Smooth muscle cell (in vitro differentiated cells): Measurements from ENCODE around the gene TAL1. TPM values are rescaled to one million over a fixed set of nuclear protein-coding genes. Genes with fewer than 3 reads are reported as not detected.

ENCODE experiments used
- DNase-seq: peaks from one replicate; lab custom pipeline; 2025; ENCODE audit not compliant: unreplicated experiment; lab: John Stamatoyannopoulos, UW
- H2AFZ ChIP-seq: fragments of 200-600 bp; sonication (generic); 2 replicates; pipeline ENCODE4 v1.6.0; 2016; ENCODE audit warnings: antibody characterized with exemption, low read depth, mild to moderate bottlenecking
- H3F3A ChIP-seq: fragments of 200-600 bp; sonication (generic); 2 replicates; pipeline ENCODE4 v1.6.0; 2017; ENCODE audit warnings: antibody characterized with exemption, low read depth
- H3K27ac ChIP-seq: fragments of 200-600 bp; sonication (generic); 2 replicates; pipeline ENCODE4 v1.5.1; 2016; ENCODE audit warnings: low read depth, mild to moderate bottlenecking
- H3K27me3 ChIP-seq: fragments of 200-600 bp; sonication (generic); 2 replicates; pipeline ENCODE4 v1.6.1; 2016; ENCODE audit warnings: low read depth, mild to moderate bottlenecking
- H3K36me3 ChIP-seq: fragments of 200-600 bp; sonication (generic); 2 replicates; pipeline ENCODE4 v1.5.1; 2016; ENCODE audit warnings: low read depth
- H3K4me1 ChIP-seq: fragments of 200-600 bp; sonication (generic); 2 replicates; pipeline ENCODE4 v1.5.1; 2016; ENCODE audit warnings: low read depth
- H3K4me2 ChIP-seq: fragments of 200-600 bp; sonication (generic); 2 replicates; pipeline ENCODE4 v1.6.0; 2016; ENCODE audit warnings: mild to moderate bottlenecking
- H3K4me3 ChIP-seq: fragments of 200-600 bp; sonication (generic); 2 replicates; pipeline ENCODE4 v1.5.1; 2016; ENCODE audit warnings: mild to moderate bottlenecking
- H3K79me2 ChIP-seq: fragments of 200-600 bp; sonication (generic); 2 replicates; pipeline ENCODE4 v1.6.0; 2016; ENCODE audit warnings: low read depth, mild to moderate bottlenecking
- H3K9ac ChIP-seq: fragments of 200-600 bp; sonication (generic); 2 replicates; pipeline ENCODE4 v1.6.0; 2016; ENCODE audit warnings: low read depth
- H3K9me3 ChIP-seq: fragments of 200-600 bp; sonication (generic); replicated peaks from 2 replicates; pipeline ENCODE4 v1.5.1; 2016; ENCODE audit warnings: low read depth
- H4K20me1 ChIP-seq: fragments of 200-600 bp; sonication (generic); 2 replicates; pipeline ENCODE4 v1.6.0; 2016; ENCODE audit warnings: low read depth
- WGBS: methylation state at CpG from one replicate; pipeline ENCODE4 v1.1.7; 2016; ENCODE audit warnings: low lambda C conversion rate; 5-methylcytosine and 5-hydroxymethylcytosine counted together
- polyA plus RNA-seq: library from polyadenylated mRNA; unstranded; fragments of >200 nt; fragmentation: Nextera tagmentation; extraction: Ambion mirVana; gene quantifications from 2 replicates; pipeline ENCODE4 v1.2.1, GENCODE V29; 2016
- total RNA-seq: library from RNA; depleted of rRNA; stranded (reverse); fragments of >200 nt; gene quantifications from 2 replicates; pipeline ENCODE4 v1.2.3, GENCODE V29; 2014
- TF ChIP-seq, protein P1 (sequence below): fragments of 200-600 bp; sonication (generic); IDR thresholded peaks from 2 replicates; pipeline ENCODE4 v1.5.1; 2017; ENCODE audit warnings: borderline replicate concordance, mild to moderate bottlenecking, antibody characterized with exemption; ENCODE audit not compliant: insufficient read depth, poor library complexity, severe bottlenecking

Gene TAL1
- total and polyA plus RNA-seq, 2 experiments from 2014 or later = not detected

DNA sequence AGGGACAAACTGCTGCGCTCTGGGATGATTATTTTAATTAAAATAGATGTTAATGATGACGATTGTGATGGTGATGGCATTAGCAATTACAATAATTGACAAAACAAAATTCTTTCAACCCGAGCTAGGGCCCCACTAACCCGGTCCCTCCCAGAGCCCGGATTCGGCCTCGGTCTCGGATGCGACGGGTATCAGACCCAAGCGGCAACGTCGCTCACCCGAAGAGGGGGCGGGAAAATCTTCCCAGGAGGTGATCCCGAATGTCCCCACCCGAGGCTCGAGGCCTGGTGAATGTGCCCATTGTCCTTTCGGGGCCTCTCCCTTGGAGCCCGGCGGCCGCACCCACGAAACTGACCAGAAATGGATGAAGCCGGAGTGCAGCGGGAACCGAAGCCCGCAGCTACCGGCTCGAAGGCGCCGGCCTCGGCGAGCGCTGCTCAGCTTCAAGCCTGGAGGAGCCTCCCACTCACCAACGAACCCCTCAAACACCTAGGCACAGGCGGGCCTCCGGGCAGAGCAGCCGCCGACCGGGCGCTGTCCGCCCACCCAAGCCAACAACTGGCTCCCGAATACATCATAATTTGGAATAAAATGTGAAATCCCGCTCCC is 1.2 kb downstream of the TAL1 start:
- Histone ChIP-seq H3K4me2 (peak overlapping the region; percentile 88), H3K4me1 (peaks cover 15% of the 10 kb centered on the region), H3K4me3 (no peak overlapping the region), H3K79me2 (no peaks in the 10 kb centered on the region), H4K20me1 (peaks cover 4% of the 10 kb centered on the region), H2AFZ (no peak overlapping the region), H3K27ac (no peak overlapping the region), H3K36me3 (no peaks in the 10 kb centered on the region), H3K9me3 (no peaks in the 10 kb centered on the region), H3F3A (no peaks in the 10 kb centered on the region), H3K27me3 (peaks cover 100% of the 10 kb centered on the region), H3K9ac (no peak overlapping the region)
- 3% methylated on average over 43 of the region's 44 CpGs for WGBS
- TF ChIP-seq, protein P1, sequence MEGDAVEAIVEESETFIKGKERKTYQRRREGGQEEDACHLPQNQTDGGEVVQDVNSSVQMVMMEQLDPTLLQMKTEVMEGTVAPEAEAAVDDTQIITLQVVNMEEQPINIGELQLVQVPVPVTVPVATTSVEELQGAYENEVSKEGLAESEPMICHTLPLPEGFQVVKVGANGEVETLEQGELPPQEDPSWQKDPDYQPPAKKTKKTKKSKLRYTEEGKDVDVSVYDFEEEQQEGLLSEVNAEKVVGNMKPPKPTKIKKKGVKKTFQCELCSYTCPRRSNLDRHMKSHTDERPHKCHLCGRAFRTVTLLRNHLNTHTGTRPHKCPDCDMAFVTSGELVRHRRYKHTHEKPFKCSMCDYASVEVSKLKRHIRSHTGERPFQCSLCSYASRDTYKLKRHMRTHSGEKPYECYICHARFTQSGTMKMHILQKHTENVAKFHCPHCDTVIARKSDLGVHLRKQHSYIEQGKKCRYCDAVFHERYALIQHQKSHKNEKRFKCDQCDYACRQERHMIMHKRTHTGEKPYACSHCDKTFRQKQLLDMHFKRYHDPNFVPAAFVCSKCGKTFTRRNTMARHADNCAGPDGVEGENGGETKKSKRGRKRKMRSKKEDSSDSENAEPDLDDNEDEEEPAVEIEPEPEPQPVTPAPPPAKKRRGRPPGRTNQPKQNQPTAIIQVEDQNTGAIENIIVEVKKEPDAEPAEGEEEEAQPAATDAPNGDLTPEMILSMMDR = no peak
- DNase-seq = no peak

DNA sequence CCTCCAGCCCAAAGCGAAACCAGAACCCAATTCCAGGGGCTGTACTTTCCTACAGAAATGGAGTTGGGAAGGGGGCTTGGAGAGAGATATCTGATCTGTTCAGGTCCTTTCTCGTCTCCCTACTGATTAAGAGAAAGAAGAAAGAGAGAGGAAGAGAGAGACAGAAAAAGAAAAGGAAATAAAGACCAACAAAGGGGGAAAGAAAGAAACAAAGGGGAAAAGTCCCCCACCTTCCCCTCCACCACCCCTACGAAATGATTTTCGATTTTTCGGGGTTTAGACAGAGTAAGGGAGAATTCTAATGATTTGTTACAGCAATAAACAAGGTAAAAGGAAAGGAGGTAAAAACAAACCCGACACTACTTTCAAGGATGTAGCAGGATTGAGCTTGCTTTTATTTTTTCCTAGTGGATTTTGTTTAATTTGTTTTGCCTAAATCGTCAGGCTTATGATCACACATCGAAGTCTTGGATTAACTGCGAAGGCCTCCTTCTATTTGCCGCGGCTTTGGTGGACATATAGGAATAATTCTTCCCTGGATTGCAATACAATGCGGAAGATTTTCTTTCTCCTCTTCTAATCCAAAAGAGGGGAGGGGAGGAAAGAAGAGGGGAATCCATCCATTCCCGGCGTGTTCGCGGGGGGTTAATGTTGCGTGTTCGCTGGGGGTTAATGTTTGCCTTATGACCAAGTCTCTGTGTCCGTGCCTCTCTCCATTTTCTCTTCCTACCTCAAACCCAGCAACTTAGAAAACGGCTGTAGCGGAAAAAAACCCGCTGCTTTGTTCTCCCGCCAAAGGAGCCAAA is 1.9 kb downstream of the TAL1 start:
- 6% methylated on average over 23 of the region's 23 CpGs for WGBS
- Histone ChIP-seq H3K4me2 (no peak overlapping the region), H3K36me3 (no peaks in the 10 kb centered on the region), H3K79me2 (no peaks in the 10 kb centered on the region), H3K4me3 (no peak overlapping the region), H4K20me1 (peaks cover 4% of the 10 kb centered on the region), H3K4me1 (peaks cover 18% of the 10 kb centered on the region), H3K9ac (no peak overlapping the region), H2AFZ (no peak overlapping the region), H3K27ac (no peak overlapping the region), H3F3A (no peaks in the 10 kb centered on the region), H3K9me3 (no peaks in the 10 kb centered on the region), H3K27me3 (peaks cover 100% of the 10 kb centered on the region)
- TF ChIP-seq, protein P1 = no peak
- DNase-seq = no peak

DNA sequence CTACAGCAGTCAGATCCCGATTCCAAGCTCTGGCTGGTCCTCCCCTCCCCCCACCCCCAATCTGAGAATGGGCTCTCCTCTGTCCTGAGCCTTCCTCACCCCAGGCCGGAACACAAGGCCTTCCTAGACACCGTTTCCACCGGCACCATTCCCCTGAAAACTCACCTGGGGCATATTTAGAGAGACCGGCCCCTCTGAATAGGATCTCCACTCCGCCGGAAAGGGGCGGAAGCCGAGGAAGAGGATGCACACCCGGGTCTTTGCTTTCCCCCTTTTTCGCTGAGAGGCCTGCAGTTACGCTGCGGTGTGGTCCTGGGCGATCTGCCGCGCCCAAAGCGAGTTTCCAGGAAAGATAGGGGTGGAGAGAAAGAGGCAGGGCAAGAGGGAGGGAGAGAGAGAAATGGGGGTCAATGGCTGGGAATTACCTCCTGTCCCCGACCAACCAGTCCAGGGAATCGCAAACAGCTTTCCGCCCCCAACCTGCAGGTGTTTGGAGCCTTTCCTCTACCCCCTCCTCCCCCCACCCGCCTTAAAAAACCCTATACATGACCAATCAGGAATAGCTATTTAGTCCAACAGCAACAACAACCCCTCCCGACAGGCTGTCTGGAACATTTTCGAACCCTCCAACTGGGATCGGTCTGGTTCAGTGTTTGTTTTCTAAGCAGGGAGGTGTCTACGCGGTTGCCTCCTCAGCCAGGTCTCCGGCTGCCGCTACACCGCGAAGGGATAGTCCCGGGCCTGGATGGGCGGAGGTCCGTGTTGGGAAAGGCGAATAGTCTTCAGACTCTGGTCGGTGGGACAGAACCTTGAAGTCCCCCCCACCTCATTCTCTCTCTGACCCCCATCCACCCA is 2.8 kb downstream of the TAL1 start:
- Histone ChIP-seq H3K4me2 (no peak overlapping the region), H3K4me1 (peaks cover 18% of the 10 kb centered on the region), H3K27me3 (peaks cover 100% of the 10 kb centered on the region), H3K27ac (no peak overlapping the region), H3K79me2 (no peaks in the 10 kb centered on the region), H3K9me3 (no peaks in the 10 kb centered on the region), H3K4me3 (no peak overlapping the region), H4K20me1 (peaks cover 4% of the 10 kb centered on the region), H3F3A (no peaks in the 10 kb centered on the region), H2AFZ (no peak overlapping the region), H3K36me3 (no peaks in the 10 kb centered on the region), H3K9ac (no peak overlapping the region)
- TF ChIP-seq, protein P1 = no peak
- no peak for DNase-seq
- WGBS = 8% methylated on average over 34 of the region's 35 CpGs
